ENCODE data around the gene ERVFRD-1. TPM values are rescaled to one million over a fixed set of nuclear protein-coding genes. Genes with fewer than 3 reads are reported as not detected.

ERVFRD-1 gene
- total and polyA plus RNA-seq, 2 of the 13 experiments (the other 11 are each of a cell fraction or from before 2014, with no cell fraction given) = not detected

GRCh38 chr6:11133281-11133680, 21.8 kb upstream of the ERVFRD-1 start:
- H3K79me2 ChIP-seq (ENCODE audit: insufficient read depth, low read length) = peaks cover 27% of the 10 kb centered on the region
- 98% methylated on average over 5 of the region's 5 CpGs for WGBS (ENCODE audit: low lambda C conversion rate)
- ATAC-seq (no peak), FAIRE-seq (no peak), DNase-seq (ENCODE audit: low spot score) (no peak)
- no peaks in the 10 kb centered on the region for H4K20me1 ChIP-seq (ENCODE audit: insufficient read depth, low read length)
- ChIA-PET POLR2A (no interaction called here), CTCF (ENCODE audit: low intra/inter-chr PET ratio, low total read pairs) (no interaction called here)
- in situ Hi-C loops (cut with HindIII; ENCODE audit: extremely low pct_ligation_motif_present, low pct_unique_long_range_greater_than_20kb) (no loop called here), intact Hi-C loops (cut with micrococcal nuclease; ENCODE audit: unreplicated experiment) (no loop called here)
- H3K27ac ChIP-seq (ENCODE audit: extremely low read length, insufficient read depth, low read length) = no peak overlapping the region
- no peaks in the 10 kb centered on the region for H3K27me3 ChIP-seq (ENCODE audit: control insufficient read depth in 1 of 2, insufficient read depth in 2 of 2, low read length in 2 of 2)
- no TSS peak for BruUV-seq (replicated peaks)
- no peaks in the 10 kb centered on the region for H3K9me3 ChIP-seq (ENCODE audit: low read length)
- peaks cover under 1% of the 10 kb centered on the region for H3K4me1 ChIP-seq (ENCODE audit: insufficient read depth, low read length)
- H2AFZ ChIP-seq (ENCODE audit: low read length) = no peak overlapping the region
- peaks cover 9 to 17% of the 10 kb centered on the region in 2 experiments for H3K36me3 ChIP-seq (replicated peaks in 1 of 2; ENCODE audit: control insufficient read depth in 1 of 2, insufficient read depth in 2 of 2, low read length in 2 of 2)
- H3K4me2 ChIP-seq (ENCODE audit: low read depth, low read length) = no peak overlapping the region
- no peak overlapping the region for H3K4me3 ChIP-seq (replicated peaks in 1 of 3; ENCODE audit: insufficient read depth in 1 of 3, low read depth in 2 of 3, low read length in 3 of 3)
- TF ChIP-seq ZFAT (CRISPR knock-in tag; conservative IDR thresholded peaks at IDR 0.05) (no peak), ZNF781 (CRISPR knock-in tag; IDR thresholded peaks at IDR 0.05; ENCODE audit: borderline replicate concordance, not compliant biosample characterization) (no peak)
- no peak overlapping the region for H3K9ac ChIP-seq (ENCODE audit: insufficient read depth, low read depth, low read length)

DNA sequence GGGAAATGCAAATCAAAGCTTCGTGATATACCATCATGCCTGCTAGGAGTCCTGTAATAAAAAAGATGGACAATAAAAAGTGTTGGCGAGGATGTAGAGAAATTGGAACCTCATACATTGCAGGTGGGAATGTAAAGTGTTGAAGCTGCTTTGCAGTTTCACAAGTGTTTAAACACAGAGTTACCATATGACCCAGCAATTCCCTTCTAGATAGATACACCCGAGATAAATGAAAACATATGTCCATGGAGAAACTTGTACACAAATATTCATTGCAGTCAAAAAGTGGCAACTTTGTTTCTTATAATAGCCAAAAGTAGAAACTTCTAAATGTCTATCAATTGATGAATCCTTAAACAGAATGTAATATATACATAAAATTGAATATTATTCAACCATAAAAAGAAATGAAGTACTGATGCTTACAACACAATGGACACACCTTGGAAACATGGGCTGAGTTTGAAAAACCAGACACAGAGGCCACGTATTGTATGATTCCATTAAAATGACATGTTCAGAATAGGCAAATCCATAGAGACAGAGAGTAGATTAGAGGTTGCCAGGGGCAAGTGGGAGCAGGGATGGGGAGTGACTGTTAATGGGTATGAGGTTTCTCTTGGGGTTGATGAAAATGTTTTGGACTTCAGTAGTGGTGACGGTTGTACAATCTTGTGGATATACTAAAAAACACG, 20.8 kb upstream of the ERVFRD-1 start:
- H3K4me2 ChIP-seq (ENCODE audit: low read depth, low read length) = no peak overlapping the region
- POLR2A ChIA-PET = no interaction called here
- no peaks in the 10 kb centered on the region for H3K27me3 ChIP-seq (ENCODE audit: control insufficient read depth in 1 of 2, insufficient read depth in 2 of 2, low read length in 2 of 2)
- H3K36me3 ChIP-seq (replicated peaks in 1 of 2; ENCODE audit: control insufficient read depth in 1 of 2, insufficient read depth in 2 of 2, low read length in 2 of 2) = peaks cover 15 to 21% of the 10 kb centered on the region in 2 experiments
- H3K4me3 ChIP-seq (replicated peaks in 1 of 3; ENCODE audit: insufficient read depth in 1 of 3, low read depth in 2 of 3, low read length in 3 of 3) = no peak overlapping the region
- no peak overlapping the region for H3K9ac ChIP-seq (ENCODE audit: insufficient read depth, low read depth, low read length)
- no peaks in the 10 kb centered on the region for H4K20me1 ChIP-seq (ENCODE audit: insufficient read depth, low read length)
- DNase-seq (ENCODE audit: low spot score) = no peak
- WGBS (ENCODE audit: low lambda C conversion rate) = over 99% methylated on average over 6 of the region's 6 CpGs
- in situ Hi-C loops (cut with HindIII; ENCODE audit: extremely low pct_ligation_motif_present, low pct_unique_long_range_greater_than_20kb) = no loop called here
- intact Hi-C loops (cut with micrococcal nuclease; ENCODE audit: unreplicated experiment) = no loop called here
- no peak overlapping the region for H3K27ac ChIP-seq (ENCODE audit: extremely low read length, insufficient read depth, low read length)
- FAIRE-seq = no peak
- no peak overlapping the region for H2AFZ ChIP-seq (ENCODE audit: low read length)
- H3K9me3 ChIP-seq (ENCODE audit: low read length) = no peaks in the 10 kb centered on the region
- no TSS peak for BruUV-seq (replicated peaks)
- CTCF ChIA-PET (ENCODE audit: low intra/inter-chr PET ratio, low total read pairs) = no interaction called here
- H3K4me1 ChIP-seq (ENCODE audit: insufficient read depth, low read length) = peaks cover 8% of the 10 kb centered on the region
- no peak for ATAC-seq
- H3K79me2 ChIP-seq (ENCODE audit: insufficient read depth, low read length) = peaks cover 36% of the 10 kb centered on the region
- no peak for TF ChIP-seq SOX5 (CRISPR knock-in tag; IDR thresholded peaks at IDR 0.05; ENCODE audit: borderline replicate concordance)
- TF ChIP-seq SRY (CRISPR knock-in tag; IDR thresholded peaks at IDR 0.05) = no peak
- no peak for TF ChIP-seq FOXP1 (IDR thresholded peaks at IDR 0.05)
- no peak for TF ChIP-seq FOXP1 (CRISPR knock-in tag; IDR thresholded peaks at IDR 0.05)
- TF ChIP-seq, protein P1, sequence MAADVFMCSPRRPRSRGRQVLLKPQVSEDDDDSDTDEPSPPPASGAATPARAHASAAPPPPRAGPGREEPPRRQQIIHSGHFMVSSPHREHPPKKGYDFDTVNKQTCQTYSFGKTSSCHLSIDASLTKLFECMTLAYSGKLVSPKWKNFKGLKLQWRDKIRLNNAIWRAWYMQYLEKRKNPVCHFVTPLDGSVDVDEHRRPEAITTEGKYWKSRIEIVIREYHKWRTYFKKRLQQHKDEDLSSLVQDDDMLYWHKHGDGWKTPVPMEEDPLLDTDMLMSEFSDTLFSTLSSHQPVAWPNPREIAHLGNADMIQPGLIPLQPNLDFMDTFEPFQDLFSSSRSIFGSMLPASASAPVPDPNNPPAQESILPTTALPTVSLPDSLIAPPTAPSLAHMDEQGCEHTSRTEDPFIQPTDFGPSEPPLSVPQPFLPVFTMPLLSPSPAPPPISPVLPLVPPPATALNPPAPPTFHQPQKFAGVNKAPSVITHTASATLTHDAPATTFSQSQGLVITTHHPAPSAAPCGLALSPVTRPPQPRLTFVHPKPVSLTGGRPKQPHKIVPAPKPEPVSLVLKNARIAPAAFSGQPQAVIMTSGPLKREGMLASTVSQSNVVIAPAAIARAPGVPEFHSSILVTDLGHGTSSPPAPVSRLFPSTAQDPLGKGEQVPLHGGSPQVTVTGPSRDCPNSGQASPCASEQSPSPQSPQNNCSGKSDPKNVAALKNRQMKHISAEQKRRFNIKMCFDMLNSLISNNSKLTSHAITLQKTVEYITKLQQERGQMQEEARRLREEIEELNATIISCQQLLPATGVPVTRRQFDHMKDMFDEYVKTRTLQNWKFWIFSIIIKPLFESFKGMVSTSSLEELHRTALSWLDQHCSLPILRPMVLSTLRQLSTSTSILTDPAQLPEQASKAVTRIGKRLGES (CRISPR knock-in tag; IDR thresholded peaks at IDR 0.05; ENCODE audit: borderline replicate concordance) = no peak
- TF ChIP-seq KLF12 (CRISPR knock-in tag; IDR thresholded peaks at IDR 0.05; ENCODE audit: borderline replicate concordance) = no peak
- no peak for TF ChIP-seq MLLT10 (CRISPR knock-in tag; IDR thresholded peaks at IDR 0.05)
- no peak for TF ChIP-seq CBX2 (IDR thresholded peaks at IDR 0.05; ENCODE audit: low read depth, low read length)
- TF ChIP-seq CBX2 (CRISPR knock-in tag; IDR thresholded peaks at IDR 0.05; ENCODE audit: low read depth) = no peak
- TF ChIP-seq SMARCE1 (IDR thresholded peaks at IDR 0.05; ENCODE audit: borderline replicate concordance) = no peak

Data from HepG2 (cell line).